Hepatocyte (in vitro differentiated cells): ENCODE measurements around the gene ALG14. TPM values are rescaled to one million over a fixed set of nuclear protein-coding genes. Genes with fewer than 3 reads are reported as not detected.

Source experiments
- DNase-seq: peaks from one replicate; pipeline ENCODE4 v3.0.0-alpha.2; 2016; ENCODE audit warnings: low spot score
- H2AFZ ChIP-seq: fragments of 200-600 bp; sonication (generic); 2 replicates; pipeline ENCODE4 v1.6.0; 2016; ENCODE audit warnings: antibody characterized with exemption, mild to moderate bottlenecking
- H3K27ac ChIP-seq: fragments of 200-600 bp; sonication (generic); 2 replicates; pipeline ENCODE4 v1.5.1; 2016; ENCODE audit warnings: mild to moderate bottlenecking
- H3K27me3 ChIP-seq: fragments of 200-600 bp; sonication (generic); 2 replicates; pipeline ENCODE4 v1.6.1; 2016
- H3K36me3 ChIP-seq: fragments of 200-600 bp; sonication (generic); replicated peaks from 2 replicates; pipeline ENCODE4 v1.5.1; 2016; ENCODE audit warnings: low read depth; ENCODE audit not compliant: insufficient read depth
- H3K4me1 ChIP-seq: fragments of 200-600 bp; sonication (generic); 2 replicates; pipeline ENCODE4 v1.5.1; 2016; ENCODE audit warnings: mild to moderate bottlenecking, moderate library complexity; ENCODE audit not compliant: insufficient read depth
- H3K4me2 ChIP-seq: fragments of 200-600 bp; sonication (generic); 2 replicates; pipeline ENCODE4 v1.6.0; 2016
- H3K4me3 ChIP-seq: fragments of 200-600 bp; sonication (generic); 2 replicates; pipeline ENCODE4 v1.5.1; 2016; ENCODE audit warnings: mild to moderate bottlenecking
- H3K79me2 ChIP-seq: fragments of 200-600 bp; sonication (generic); 2 replicates; pipeline ENCODE4 v1.6.0; 2017; ENCODE audit warnings: mild to moderate bottlenecking
- H3K9me2 ChIP-seq: fragments of 200-600 bp; sonication (generic); replicated peaks from 2 replicates; pipeline ENCODE4 v1.6.0; 2017; ENCODE audit warnings: mild to moderate bottlenecking; ENCODE audit not compliant: insufficient read depth
- H3K9me3 ChIP-seq: fragments of 200-600 bp; sonication (generic); 2 replicates; pipeline ENCODE4 v1.5.1; 2016; ENCODE audit warnings: low read depth, mild to moderate bottlenecking
- H4K20me1 ChIP-seq: fragments of 200-600 bp; sonication (generic); 2 replicates; pipeline ENCODE4 v1.6.0; 2016; ENCODE audit warnings: mild to moderate bottlenecking; ENCODE audit not compliant: insufficient read depth, poor library complexity, severe bottlenecking
- EZH2 ChIP-seq: fragments of 200-600 bp; sonication (generic); IDR thresholded peaks from 2 replicates; pipeline ENCODE4 v1.6.1; 2016; ENCODE audit warnings: antibody characterized with exemption, mild to moderate bottlenecking, borderline replicate concordance
- EZH2phosphoT487 ChIP-seq: fragments of 200-600 bp; sonication (generic); IDR thresholded peaks from one replicate; pipeline ENCODE4 v1.6.1; 2018; ENCODE audit warnings: antibody characterized with exemption, mild to moderate bottlenecking, low read depth, moderate library complexity; ENCODE audit not compliant: unreplicated experiment, severe bottlenecking
- WGBS: methylation state at CpG from one replicate; pipeline ENCODE4 v1.1.6; 2016; ENCODE audit warnings: low lambda C conversion rate; ENCODE audit errors: missing lambda C conversion rate; 5-methylcytosine and 5-hydroxymethylcytosine counted together
- polyA plus RNA-seq: library from polyadenylated mRNA; unstranded; fragments of >200 nt; fragmentation: Nextera tagmentation; extraction: Ambion mirVana; gene quantifications from 2 replicates; pipeline ENCODE4 v1.2.1, GENCODE V29; 2016
- total RNA-seq: library from RNA; depleted of rRNA; stranded (reverse); fragments of >200 nt; gene quantifications from 2 replicates; pipeline ENCODE4 v1.2.3, GENCODE V29; 2014
- TF ChIP-seq, protein P1 (sequence below): fragments of 200-600 bp; sonication (generic); IDR thresholded peaks from 2 replicates; pipeline ENCODE4 v1.5.1; 2016; ENCODE audit warnings: antibody characterized with exemption, mild to moderate bottlenecking; ENCODE audit not compliant: poor library complexity

Gene ALG14
- total and polyA plus RNA-seq, 2 experiments from 2014 or later = 2.5 to 22.5 TPM

DNA sequence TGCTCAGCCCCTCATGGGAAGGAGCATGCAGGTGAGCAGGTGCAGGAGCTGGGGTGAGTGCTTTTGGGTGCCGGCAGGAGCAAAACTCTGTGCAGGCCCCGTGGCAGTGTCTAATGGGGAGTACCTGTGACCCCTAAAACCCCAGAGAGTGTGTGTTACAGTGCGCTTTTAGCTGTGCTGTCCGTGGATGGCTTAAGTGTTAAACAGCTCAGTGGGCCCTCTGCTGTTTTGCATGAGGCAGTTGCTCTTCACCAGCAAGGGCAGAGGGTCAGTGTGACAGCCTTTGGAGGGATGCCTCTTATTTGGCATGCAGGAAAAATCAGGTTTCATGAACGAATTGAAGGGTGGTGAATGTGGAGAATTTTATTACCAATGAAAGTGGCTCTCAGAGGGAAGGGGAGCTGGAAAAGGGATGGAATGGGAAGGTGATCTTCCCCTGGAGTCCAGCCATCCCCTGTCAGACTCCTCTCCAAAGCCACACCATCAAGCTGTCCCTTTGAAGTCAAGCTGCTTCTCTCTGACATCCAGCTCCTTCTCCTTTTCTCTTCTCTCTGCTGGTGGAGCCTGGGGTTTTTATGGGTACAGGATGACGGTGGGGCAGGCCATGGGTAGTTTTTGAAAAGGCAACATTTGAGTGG lies 17.0 kb upstream of the ALG14 start:
- WGBS = 89% methylated on average over 6 of the region's 6 CpGs
- H3K4me3 ChIP-seq = no peak overlapping the region

DNA sequence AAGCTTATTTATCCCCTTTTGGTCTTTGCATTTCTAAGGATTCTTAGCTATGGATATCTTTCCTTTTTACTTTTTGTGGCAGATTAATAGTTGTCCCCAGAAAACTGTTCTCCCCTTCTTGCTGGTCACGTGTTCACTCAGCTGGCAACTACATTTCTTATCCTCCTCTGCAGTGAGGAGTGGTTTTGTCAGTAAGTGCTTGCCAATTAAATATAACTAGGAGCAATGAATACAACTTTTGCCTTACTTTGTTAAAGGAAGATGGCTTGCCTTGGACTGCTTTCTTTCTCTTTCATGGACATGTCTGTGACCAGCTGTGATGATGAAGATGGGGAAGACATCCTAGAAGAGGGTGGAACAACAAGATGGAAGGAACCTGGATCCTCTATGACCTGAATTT lies 15.6 kb upstream of the ALG14 start:
- TF ChIP-seq, protein P1, sequence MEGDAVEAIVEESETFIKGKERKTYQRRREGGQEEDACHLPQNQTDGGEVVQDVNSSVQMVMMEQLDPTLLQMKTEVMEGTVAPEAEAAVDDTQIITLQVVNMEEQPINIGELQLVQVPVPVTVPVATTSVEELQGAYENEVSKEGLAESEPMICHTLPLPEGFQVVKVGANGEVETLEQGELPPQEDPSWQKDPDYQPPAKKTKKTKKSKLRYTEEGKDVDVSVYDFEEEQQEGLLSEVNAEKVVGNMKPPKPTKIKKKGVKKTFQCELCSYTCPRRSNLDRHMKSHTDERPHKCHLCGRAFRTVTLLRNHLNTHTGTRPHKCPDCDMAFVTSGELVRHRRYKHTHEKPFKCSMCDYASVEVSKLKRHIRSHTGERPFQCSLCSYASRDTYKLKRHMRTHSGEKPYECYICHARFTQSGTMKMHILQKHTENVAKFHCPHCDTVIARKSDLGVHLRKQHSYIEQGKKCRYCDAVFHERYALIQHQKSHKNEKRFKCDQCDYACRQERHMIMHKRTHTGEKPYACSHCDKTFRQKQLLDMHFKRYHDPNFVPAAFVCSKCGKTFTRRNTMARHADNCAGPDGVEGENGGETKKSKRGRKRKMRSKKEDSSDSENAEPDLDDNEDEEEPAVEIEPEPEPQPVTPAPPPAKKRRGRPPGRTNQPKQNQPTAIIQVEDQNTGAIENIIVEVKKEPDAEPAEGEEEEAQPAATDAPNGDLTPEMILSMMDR = no peak
- TF ChIP-seq EZH2 = no peak
- TF ChIP-seq EZH2phosphoT487 = no peak
- Histone ChIP-seq H3K27me3 (no peaks in the 10 kb centered on the region), H4K20me1 (no peaks in the 10 kb centered on the region), H3K9me3 (no peaks in the 10 kb centered on the region), H3K27ac (no peak overlapping the region), H3K4me2 (no peak overlapping the region), H3K4me3 (no peak overlapping the region), H3K79me2 (no peaks in the 10 kb centered on the region), H2AFZ (no peak overlapping the region), H3K9me2 (no peaks in the 10 kb centered on the region), H3K36me3 (no peaks in the 10 kb centered on the region), H3K4me1 (peaks cover 13% of the 10 kb centered on the region)
- WGBS = 95% methylated on average over 1 of the region's 1 CpG
- DNase-seq = no peak

More for the DNA sequence above, 17.0 kb upstream of the ALG14 start:
- peaks cover 13% of the 10 kb centered on the region for H3K4me1 ChIP-seq
- no peak overlapping the region for H3K4me2 ChIP-seq
- H3K9me3 ChIP-seq = no peaks in the 10 kb centered on the region
- no peak overlapping the region for H2AFZ ChIP-seq
- no peak overlapping the region for H3K27ac ChIP-seq
- H3K27me3 ChIP-seq = no peaks in the 10 kb centered on the region
- no peaks in the 10 kb centered on the region for H4K20me1 ChIP-seq
- no peaks in the 10 kb centered on the region for H3K79me2 ChIP-seq
- no peak for DNase-seq
- TF ChIP-seq, protein P1 = no peak
- TF ChIP-seq EZH2 = no peak
- TF ChIP-seq EZH2phosphoT487 = no peak
- no peaks in the 10 kb centered on the region for H3K36me3 ChIP-seq
- no peaks in the 10 kb centered on the region for H3K9me2 ChIP-seq

DNA sequence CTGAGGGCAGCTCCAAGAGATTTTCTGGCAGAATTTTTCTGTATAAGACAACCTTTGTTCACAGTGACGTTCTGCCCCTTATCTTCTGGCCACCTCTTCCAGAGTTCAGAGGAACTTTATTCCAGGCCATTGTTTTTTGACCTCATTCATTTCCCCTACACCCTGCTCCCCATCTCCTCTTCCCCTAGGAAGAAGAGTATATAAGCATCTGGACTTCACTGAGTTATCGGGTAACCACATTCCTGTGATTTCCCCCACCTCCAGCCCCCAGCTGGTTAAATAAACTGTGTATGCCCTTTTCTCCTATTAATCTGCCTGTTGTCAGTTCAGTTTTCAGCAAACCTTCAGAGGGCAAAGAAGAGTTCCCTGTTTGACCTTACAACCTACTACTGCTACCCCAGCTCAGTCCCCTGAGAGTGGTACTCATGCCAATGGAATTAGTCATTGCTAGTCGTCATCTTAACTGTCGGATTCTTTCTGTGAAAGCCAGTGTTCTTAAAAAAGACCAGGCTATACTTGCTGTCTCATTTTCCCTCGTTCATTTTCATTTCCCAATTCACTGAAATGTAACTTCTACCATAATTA lies 14.3 kb upstream of the ALG14 start:
- no peak for TF ChIP-seq EZH2phosphoT487
- TF ChIP-seq, protein P1 = no peak
- no peak for TF ChIP-seq EZH2
- Histone ChIP-seq H3K9me3 (no peaks in the 10 kb centered on the region), H3K27ac (peak overlapping the region; percentile 73), H3K9me2 (no peaks in the 10 kb centered on the region), H3K4me2 (peak overlapping the region; percentile 22), H3K36me3 (no peaks in the 10 kb centered on the region), H3K4me1 (peaks cover 13% of the 10 kb centered on the region), H4K20me1 (no peaks in the 10 kb centered on the region), H3K4me3 (no peak overlapping the region), H2AFZ (no peak overlapping the region), H3K27me3 (no peaks in the 10 kb centered on the region), H3K79me2 (no peaks in the 10 kb centered on the region)
- WGBS = 16% methylated on average over 5 of the region's 5 CpGs
- peak; percentile 71 for DNase-seq
